ENCODE data around the gene NAP1L4. TPM values are rescaled to one million over a fixed set of nuclear protein-coding genes. Genes with fewer than 3 reads are reported as not detected.

NAP1L4 gene
- total RNA-seq, 1 donor: 99.6 TPM

DNA sequence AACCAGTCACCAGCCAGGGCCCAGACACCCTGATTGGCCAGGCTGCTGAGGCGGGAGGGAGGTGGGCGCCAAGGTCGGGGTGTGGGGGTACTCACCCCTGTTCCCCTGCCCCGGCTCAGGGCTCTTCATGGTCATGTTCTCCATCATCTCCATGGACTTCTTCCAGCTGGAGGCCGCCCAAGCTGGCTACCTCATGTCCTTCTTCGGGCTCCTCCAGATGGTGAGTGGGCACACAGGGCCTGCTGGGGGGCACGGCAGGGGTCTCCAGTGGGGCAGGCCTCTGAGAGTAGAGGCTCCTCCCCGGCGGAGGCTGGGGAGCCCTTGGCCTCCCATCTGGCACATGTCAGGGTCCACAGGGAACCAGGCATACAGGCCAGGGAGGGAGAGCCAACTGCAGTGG lies 72.9 kb downstream of the NAP1L4 start:
- TF ChIP-seq, protein P1, sequence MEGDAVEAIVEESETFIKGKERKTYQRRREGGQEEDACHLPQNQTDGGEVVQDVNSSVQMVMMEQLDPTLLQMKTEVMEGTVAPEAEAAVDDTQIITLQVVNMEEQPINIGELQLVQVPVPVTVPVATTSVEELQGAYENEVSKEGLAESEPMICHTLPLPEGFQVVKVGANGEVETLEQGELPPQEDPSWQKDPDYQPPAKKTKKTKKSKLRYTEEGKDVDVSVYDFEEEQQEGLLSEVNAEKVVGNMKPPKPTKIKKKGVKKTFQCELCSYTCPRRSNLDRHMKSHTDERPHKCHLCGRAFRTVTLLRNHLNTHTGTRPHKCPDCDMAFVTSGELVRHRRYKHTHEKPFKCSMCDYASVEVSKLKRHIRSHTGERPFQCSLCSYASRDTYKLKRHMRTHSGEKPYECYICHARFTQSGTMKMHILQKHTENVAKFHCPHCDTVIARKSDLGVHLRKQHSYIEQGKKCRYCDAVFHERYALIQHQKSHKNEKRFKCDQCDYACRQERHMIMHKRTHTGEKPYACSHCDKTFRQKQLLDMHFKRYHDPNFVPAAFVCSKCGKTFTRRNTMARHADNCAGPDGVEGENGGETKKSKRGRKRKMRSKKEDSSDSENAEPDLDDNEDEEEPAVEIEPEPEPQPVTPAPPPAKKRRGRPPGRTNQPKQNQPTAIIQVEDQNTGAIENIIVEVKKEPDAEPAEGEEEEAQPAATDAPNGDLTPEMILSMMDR (IDR thresholded peaks at IDR 0.05; ENCODE audit: insufficient read depth, low read length): no peak
- DNase-seq (ENCODE audit: low read depth): no peak
- no peak overlapping the region for H3K4me3 ChIP-seq (ENCODE audit: low read depth, low read length)

DNA sequence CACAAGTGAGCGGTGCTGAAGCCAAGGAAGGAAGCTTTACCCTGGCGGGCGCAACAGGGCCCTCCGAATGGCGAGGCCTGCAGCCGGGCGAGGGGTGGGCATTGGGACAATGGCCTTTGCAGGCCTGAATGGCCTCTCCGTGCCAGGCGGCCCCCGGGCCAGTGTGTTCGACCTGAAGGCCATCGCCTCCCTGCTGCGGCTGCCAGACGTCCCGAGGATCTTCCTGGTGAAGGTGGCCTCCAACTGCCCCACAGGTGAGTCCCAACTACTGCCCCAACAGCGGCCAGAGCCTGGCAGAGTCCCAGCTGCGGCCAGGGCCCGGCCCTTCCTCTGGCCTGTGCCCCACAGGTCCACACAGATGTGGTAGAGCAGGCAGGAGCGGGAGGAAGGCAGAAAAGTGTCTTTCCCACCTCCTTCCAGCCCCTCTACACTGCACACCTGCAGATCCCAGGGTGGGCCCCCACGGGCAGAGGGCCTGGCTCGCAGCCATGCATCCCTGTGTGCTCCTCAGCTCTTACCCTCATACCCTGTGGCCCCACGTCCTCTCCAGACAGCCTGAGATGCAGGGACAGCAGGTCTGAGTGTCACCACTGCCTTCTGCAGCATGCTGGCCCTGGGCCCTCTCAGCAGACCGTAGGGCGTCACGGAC lies 74.2 kb downstream of the NAP1L4 start:
- DNase-seq (ENCODE audit: low read depth): no peak
- TF ChIP-seq, protein P1 (IDR thresholded peaks at IDR 0.05; ENCODE audit: insufficient read depth, low read length): no peak
- no peak overlapping the region for H3K4me3 ChIP-seq (ENCODE audit: low read depth, low read length)

DNA sequence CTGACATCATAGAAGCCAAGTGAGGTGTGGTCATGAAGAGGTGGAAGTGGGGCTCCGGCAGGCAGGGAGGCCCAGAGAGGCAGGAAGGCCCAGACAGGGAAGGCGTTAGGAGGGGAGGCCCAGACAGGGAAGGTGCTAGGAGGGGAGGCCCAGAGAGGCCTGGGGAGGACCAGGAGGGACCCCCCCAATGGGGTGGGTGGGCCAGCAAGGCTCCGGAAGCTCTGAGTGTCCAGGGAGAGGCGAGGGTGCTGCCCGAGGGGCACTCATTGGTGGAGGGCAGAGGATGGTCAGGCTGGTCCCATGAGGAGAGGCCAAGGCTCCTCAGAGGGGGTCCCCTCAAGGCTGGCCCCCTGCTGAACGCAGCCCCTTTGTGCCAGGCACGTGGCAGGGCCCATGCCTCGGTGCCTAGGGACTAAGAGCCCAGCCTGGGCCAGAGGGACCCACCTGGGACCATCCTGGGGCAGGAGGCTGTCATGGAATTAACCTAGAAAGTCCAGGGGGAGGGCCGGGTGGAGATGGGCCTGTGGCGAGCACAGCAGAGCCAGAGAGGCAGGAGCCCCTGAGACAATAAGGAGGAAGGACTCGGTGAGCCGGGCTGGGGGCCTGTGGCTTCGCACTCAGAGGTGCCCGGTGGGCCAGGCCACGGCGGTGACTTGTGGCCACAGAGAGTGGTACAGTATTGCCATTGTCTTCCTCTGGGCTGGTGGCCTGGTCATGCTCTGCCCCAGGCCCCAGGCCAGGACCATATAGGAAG lies 75.1 kb downstream of the NAP1L4 start:
- no peak overlapping the region for H3K4me3 ChIP-seq (ENCODE audit: low read depth, low read length)
- no peak for DNase-seq (ENCODE audit: low read depth)
- TF ChIP-seq, protein P1 (IDR thresholded peaks at IDR 0.05; ENCODE audit: insufficient read depth, low read length): no peak

DNA sequence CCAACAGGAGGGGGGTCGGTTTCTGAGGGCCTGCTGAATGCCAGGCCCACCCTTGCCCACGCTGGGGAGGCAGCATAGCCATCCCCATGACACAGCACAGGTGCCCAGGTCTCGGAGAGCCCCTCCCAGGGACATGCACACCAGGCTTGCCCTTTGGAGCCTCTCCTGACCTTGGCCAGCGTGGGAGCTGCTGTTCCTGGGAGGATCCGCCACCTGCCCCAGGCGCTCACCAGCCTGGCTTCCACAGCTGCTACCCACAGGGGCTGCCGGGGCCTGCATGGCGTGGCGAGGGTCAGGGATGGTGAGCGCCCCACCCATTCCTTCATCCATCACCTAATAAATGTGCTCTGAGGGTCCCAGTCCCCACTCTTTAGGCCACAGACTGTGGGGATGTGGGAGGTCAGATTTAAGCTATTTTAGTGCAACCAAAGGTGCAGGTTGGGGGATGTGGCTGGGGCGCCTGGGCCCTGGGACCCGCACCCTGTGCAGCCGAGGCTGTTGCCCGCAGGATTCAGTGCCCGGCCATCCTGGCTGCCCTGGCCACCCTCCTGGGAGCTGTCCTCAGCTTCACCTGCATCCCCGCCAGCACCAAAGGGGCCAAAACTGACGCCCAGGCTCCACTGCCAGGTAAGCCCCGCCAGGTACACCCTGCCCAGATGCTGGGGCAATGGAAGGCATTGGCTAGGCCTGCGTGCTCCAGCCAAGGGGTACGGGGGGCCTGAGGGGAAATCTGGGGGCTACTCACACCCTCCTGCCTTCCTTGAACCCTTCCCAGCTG lies 75.8 kb downstream of the NAP1L4 start:
- H3K4me3 ChIP-seq (ENCODE audit: low read depth, low read length): no peak overlapping the region
- TF ChIP-seq, protein P1 (IDR thresholded peaks at IDR 0.05; ENCODE audit: insufficient read depth, low read length): no peak
- DNase-seq (ENCODE audit: low read depth): no peak

DNA sequence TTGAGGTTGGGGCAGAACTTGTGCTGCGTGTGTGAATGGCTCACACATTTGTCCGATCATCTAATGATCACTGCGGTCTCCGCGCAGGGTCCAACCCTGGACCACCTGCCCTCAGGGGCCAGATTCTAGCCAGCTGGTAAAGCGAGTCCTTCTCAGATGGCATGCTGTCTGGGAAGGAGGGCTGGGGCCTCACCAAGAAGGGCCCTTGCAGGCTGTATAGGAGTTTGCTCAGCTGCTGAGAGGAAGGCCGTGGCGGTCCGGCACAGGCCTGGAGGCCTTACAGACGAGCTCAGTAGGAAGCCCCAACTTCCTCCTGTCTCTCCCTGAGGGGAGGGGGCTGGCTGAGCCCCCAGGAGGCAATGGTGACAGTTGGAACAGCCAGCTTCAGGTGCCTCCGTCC lies 76.7 kb downstream of the NAP1L4 start:
- TF ChIP-seq, protein P1 (IDR thresholded peaks at IDR 0.05; ENCODE audit: insufficient read depth, low read length): no peak
- no peak for DNase-seq (ENCODE audit: low read depth)
- H3K4me3 ChIP-seq (ENCODE audit: low read depth, low read length): no peak overlapping the region

DNA sequence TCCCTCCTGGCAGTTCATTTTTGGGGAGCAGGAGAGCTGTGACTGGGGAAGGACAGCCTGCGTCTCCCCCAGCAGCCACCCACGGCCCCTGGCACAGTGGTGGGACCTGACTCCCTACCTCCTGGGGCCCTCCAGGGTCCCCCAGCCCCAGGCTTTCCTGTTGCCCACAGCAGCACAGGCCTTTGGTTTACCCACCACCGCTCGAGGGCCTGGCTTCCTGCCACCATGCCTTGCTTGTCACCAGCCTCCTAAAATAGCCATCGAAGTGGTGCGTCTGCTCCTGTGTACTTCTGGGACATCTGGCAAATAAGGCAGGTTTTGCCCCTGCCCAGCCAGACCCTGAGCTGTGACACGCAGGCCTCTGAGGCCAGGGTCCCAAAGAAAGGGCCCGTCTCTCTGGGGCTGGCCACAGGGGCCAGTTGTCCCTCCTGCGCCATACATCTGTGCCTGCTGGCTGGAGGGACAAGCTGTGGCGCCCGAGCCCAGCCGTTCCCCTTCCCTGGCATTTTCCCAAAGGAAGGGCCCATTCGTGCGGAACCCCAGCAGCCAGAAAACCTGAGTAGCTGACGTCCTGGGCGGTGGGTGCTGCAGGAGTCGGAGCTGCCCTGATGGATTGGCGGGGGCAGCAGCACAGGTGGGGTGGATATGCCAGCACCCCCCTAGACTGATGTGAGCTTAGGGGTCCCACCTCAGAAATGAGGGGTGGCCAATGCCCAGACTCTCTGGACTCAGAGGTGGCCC lies 77.5 kb downstream of the NAP1L4 start:
- DNase-seq (ENCODE audit: low read depth): no peak
- TF ChIP-seq, protein P1 (IDR thresholded peaks at IDR 0.05; ENCODE audit: insufficient read depth, low read length): no peak
- H3K4me3 ChIP-seq (ENCODE audit: low read depth, low read length): no peak overlapping the region
